HepG2 (cell line): ENCODE measurements around the gene ARMC5.

Source experiments
- CTCF ChIP-seq: sonication (generic); formaldehyde crosslinking; IDR thresholded peaks from 2 replicates; pipeline ENCODE4 v1.5.0; 2020; ENCODE audit warnings: mild to moderate bottlenecking, missing genetic modification reagents, moderate library complexity
- DDIT3 ChIP-seq: sonication (generic); formaldehyde crosslinking; IDR thresholded peaks from 2 replicates; pipeline ENCODE4 v1.4.0; 2020; ENCODE audit warnings: mild to moderate bottlenecking, missing genetic modification reagents
- FOXP4 ChIP-seq: sonication (generic); formaldehyde crosslinking; IDR thresholded peaks from 2 replicates; pipeline ENCODE4 v1.4.0; 2020; ENCODE audit warnings: missing genetic modification reagents
- NR2F1 ChIP-seq, 2 experiments: fragments of 450-650 bp in 1 of 2; formaldehyde crosslinking in 1 of 2; IDR thresholded peaks; 2 replicates each; pipeline versions ENCODE4 v1.5.0 to v1.6.1; 2016 to 2020; ENCODE audit warnings: mild to moderate bottlenecking in 1 of 2, missing compliant biosample characterization in 1 of 2, missing genetic modification reagents in 1 of 2, moderate library complexity in 1 of 2
- SMC3 ChIP-seq: IDR thresholded peaks from 2 replicates; pipeline ENCODE4 v1.6.1; 2011; ENCODE audit warnings: low read length, improper control_type of control experiment
- TCF7L2 ChIP-seq: IDR thresholded peaks from 2 replicates; pipeline ENCODE4 v1.6.1; 2011; ENCODE audit warnings: mild to moderate bottlenecking, low read depth, low read length, moderate library complexity
- U2AF2 ChIP-seq: fragments of 200-400 bp; formaldehyde crosslinking; IDR thresholded peaks from 2 replicates; pipeline ENCODE4 v1.6.1; 2017; ENCODE audit warnings: low read depth, mild to moderate bottlenecking, low read length
- ZBTB20 ChIP-seq: sonication (generic); formaldehyde crosslinking; IDR thresholded peaks from 2 replicates; pipeline ENCODE4 v1.8.1; 2023; ENCODE audit warnings: missing genetic modification reagents, low read depth, mild to moderate bottlenecking, borderline replicate concordance
- ZBTB49 ChIP-seq: sonication (generic); formaldehyde crosslinking; IDR thresholded peaks from 2 replicates; pipeline ENCODE4 v1.4.0; 2020; ENCODE audit warnings: missing genetic modification reagents, borderline replicate concordance
- ZSCAN30 ChIP-seq: sonication (generic); formaldehyde crosslinking; IDR thresholded peaks from 2 replicates; pipeline ENCODE4 v1.5.0; 2020; ENCODE audit warnings: mild to moderate bottlenecking, missing genetic modification reagents

- TF ChIP-seq ZBTB49 (CRISPR knock-in tag): no peak
- no peak for TF ChIP-seq DDIT3
- no peak for TF ChIP-seq U2AF2
- TF ChIP-seq CTCF: no peak
- TF ChIP-seq NR2F1 (CRISPR knock-in tag; IDR thresholded peaks at IDR 0.05): no peak
- no peak for TF ChIP-seq ZSCAN30 (CRISPR knock-in tag)
- TF ChIP-seq TCF7L2: no peak
- no peak for TF ChIP-seq ZBTB20 (CRISPR knock-in tag)
- TF ChIP-seq FOXP4: no peak
- TF ChIP-seq SMC3: no peak
These were observed 35.5 kb upstream of the ARMC5 start for GRCh38 chr16:31423801-31424200.
